A549 (cell line): ENCODE data around the gene AMN1. TPM values are rescaled to one million over a fixed set of nuclear protein-coding genes. Genes with fewer than 3 reads are reported as not detected.

Experiments
- ATAC-seq, 2 experiments: fragments of 200-7000 bp in 1 of 2; fragments of >200 bp in 1 of 2; cut with Nextera tagmentation in 1 of 2; cut with Tn5 transposase in 1 of 2; 3 replicates each; pipeline versions ENCODE4 v1.8.0 to v1.9.1; 2018 to 2020; ENCODE audit warnings: mild to moderate bottlenecking in 1 of 2, moderate library complexity in 1 of 2
- CTCF ChIA-PET: fragments of 300-600 bp; sonication (Branson Sonifier 250); formaldehyde crosslinking; extraction: SDS; loops from one replicate; lab custom pipeline; 2021; ENCODE audit warnings: antibody characterized with exemption, inconsistent platforms; lab: Yijun Ruan, JAX
- POLR2A ChIA-PET: fragments of 350-600 bp; formaldehyde crosslinking; extraction: SDS; loops from one replicate; lab custom pipeline; 2021; ENCODE audit warnings: antibody characterized with exemption, inconsistent platforms; lab: Yijun Ruan, JAX
- DNase-seq, 2 experiments: peaks; one replicate each; pipeline versions ENCODE4 v3.0.0 to v3.0.0-alpha.2; 2011 to 2016; ENCODE audit warnings: low read depth in 1 of 2, low spot score in 1 of 2
- FAIRE-seq: peaks from 2 replicates; lab custom pipeline; 2011; peaks lifted over from hg19 to GRCh38; lab: Jason Lieb, UNC
- H3K27ac ChIP-seq, 2 experiments: fragments of >200 bp; sonication (Bioruptor Twin); formaldehyde crosslinking; 3 replicates each; pipeline ENCODE4 v1.5.1; 2016 to 2017
- H3K4me1 ChIP-seq: fragments of >200 bp; sonication (Bioruptor Twin); formaldehyde crosslinking; 3 replicates; pipeline ENCODE4 v1.6.1; 2016
- H3K4me2 ChIP-seq: fragments of >200 bp; sonication (Bioruptor Twin); formaldehyde crosslinking; 3 replicates; pipeline ENCODE4 v1.6.1; 2016
- H3K4me3 ChIP-seq: fragments of >200 bp; sonication (Bioruptor Twin); formaldehyde crosslinking; 3 replicates; pipeline ENCODE4 v1.5.1; 2016
- H3K9me3 ChIP-seq: fragments of >200 bp; sonication (Bioruptor Twin); formaldehyde crosslinking; 3 replicates; pipeline ENCODE4 v1.6.1; 2016
- ATOH8 ChIP-seq: fragments of 250-450 bp; sonication (Bioruptor Pico); IDR thresholded peaks from 2 replicates; pipeline ENCODE4 v1.5.0; 2020; ENCODE audit warnings: low read depth, mild to moderate bottlenecking, moderate library complexity
- BHLHE40 ChIP-seq: IDR thresholded peaks from 2 replicates; pipeline ENCODE4 v1.6.1; 2012; ENCODE audit warnings: low read depth, low read length, inconsistent platforms
- CBX8 ChIP-seq: fragments of 200-600 bp; sonication (generic); IDR thresholded peaks from 2 replicates; pipeline ENCODE4 v1.6.1; 2016
- CEBPB ChIP-seq, 2 experiments: fragments of >200 bp in 1 of 2; sonication (Bioruptor Twin) in 1 of 2; formaldehyde crosslinking in 1 of 2; IDR thresholded peaks; 2 replicates each; pipeline ENCODE4 v1.6.1; 2012 to 2016
- EHMT2 ChIP-seq: fragments of 200-600 bp; sonication (generic); IDR thresholded peaks from 2 replicates; pipeline ENCODE4 v1.6.1; 2016; ENCODE audit warnings: antibody characterized with exemption, low read depth, mild to moderate bottlenecking, moderate library complexity
- FOXS1 ChIP-seq: fragments of 250-450 bp; sonication (Bioruptor Pico); IDR thresholded peaks from 2 replicates; pipeline ENCODE4 v1.5.0; 2020; ENCODE audit warnings: mild to moderate bottlenecking, moderate library complexity
- HDAC2 ChIP-seq: fragments of 200-600 bp; sonication (generic); IDR thresholded peaks from 2 replicates; pipeline ENCODE4 v1.6.1; 2016
- HES2 ChIP-seq: fragments of >200 bp; sonication (Bioruptor Twin); formaldehyde crosslinking; IDR thresholded peaks from 2 replicates; pipeline ENCODE4 v1.6.1; 2016
- HEYL ChIP-seq: fragments of 250-450 bp; sonication (Bioruptor Pico); IDR thresholded peaks from 2 replicates; pipeline ENCODE4 v1.8.0; 2021; ENCODE audit warnings: mild to moderate bottlenecking, moderate library complexity
- HOXB13 ChIP-seq: fragments of 250-450 bp; sonication (Bioruptor Pico); IDR thresholded peaks from 2 replicates; pipeline ENCODE4 v1.5.0; 2020; ENCODE audit warnings: low read depth, mild to moderate bottlenecking, moderate library complexity
- MAX ChIP-seq: IDR thresholded peaks from 2 replicates; pipeline ENCODE4 v1.6.1; 2012
- NFE2L2 ChIP-seq: fragments of 150-350 bp; conservative IDR thresholded peaks from 2 replicates; pipeline ENCODE4 v1.6.1; 2014; ENCODE audit warnings: low read length
- NPAS2 ChIP-seq: fragments of 250-450 bp; sonication (Bioruptor Pico); IDR thresholded peaks from 2 replicates; pipeline ENCODE4 v1.8.0; 2022; ENCODE audit warnings: mild to moderate bottlenecking, moderate library complexity, borderline replicate concordance
- NR3C1 ChIP-seq: fragments of >200 bp; sonication (Bioruptor Twin); formaldehyde crosslinking; IDR thresholded peaks from 3 replicates; pipeline ENCODE4 v1.6.1; 2017
- RNF2 ChIP-seq: fragments of 200-600 bp; sonication (generic); IDR thresholded peaks from 2 replicates; pipeline ENCODE4 v1.6.1; 2016; ENCODE audit warnings: low read depth, mild to moderate bottlenecking, antibody characterized with exemption, moderate library complexity, borderline replicate concordance
- SMC3 ChIP-seq: fragments of >200 bp; sonication (Bioruptor Twin); formaldehyde crosslinking; IDR thresholded peaks from 3 replicates; pipeline ENCODE4 v1.6.1; 2018; ENCODE audit warnings: inconsistent platforms
- SREBF2 ChIP-seq: fragments of 450-650 bp; IDR thresholded peaks from 2 replicates; pipeline ENCODE4 v1.6.1; 2014; ENCODE audit warnings: mild to moderate bottlenecking, moderate library complexity
- ZFP36 ChIP-seq: fragments of 450-650 bp; IDR thresholded peaks from 2 replicates; pipeline ENCODE4 v1.6.1; 2014; ENCODE audit warnings: borderline replicate concordance; ENCODE audit not compliant: partially characterized antibody
- ZSCAN20 ChIP-seq: fragments of 250-450 bp; sonication (Bioruptor Pico); IDR thresholded peaks from 2 replicates; pipeline ENCODE4 v1.8.0; 2022; ENCODE audit warnings: mild to moderate bottlenecking, moderate library complexity
- WGBS: methylation state at CpG from one replicate; pipeline ENCODE4 v1.1.6; 2017; ENCODE audit errors: missing lambda C conversion rate; 5-methylcytosine and 5-hydroxymethylcytosine counted together
- polyA plus RNA-seq, 4 experiments: library from polyadenylated mRNA; depleted of rRNA in 3 of 4; stranded (reverse); fragments of >200 nt; fragmentation: RNase III in 1 of 4; extraction: RNeasy Plus Mini Kit Qiagen cat#74134 plus additional on column Dnase treatment in 1 of 4; gene quantifications; 2 replicates in 3 of 4; 3 replicates in 1 of 4; pipeline ENCODE4 v1.2.3, GENCODE V29; 2011 to 2017

AMN1 gene
- polyA plus RNA-seq, 2 of the 4 experiments (the other 2 are of a cell fraction) = 18.5 to 53.3 TPM

GRCh38 chr12:31633464-31633863 lies 95.4 kb downstream of the AMN1 start:
- CTCF ChIA-PET = interaction anchor here (1.3 to 5.3 kb wide), 4 partner anchors 11 to 362 kb away, joined by 3 to 83 read pairs (median 6); no protein-coding TSS in a partner anchor
- no peak for DNase-seq
- TF ChIP-seq CEBPB (IDR thresholded peaks at IDR 0.05) (peak in 1 of 2 experiments; percentile 50; a peak in 1 of 4 replicates), NR3C1 (no peak)
- no peak for FAIRE-seq
- H3K27ac ChIP-seq = 0 out of 6 replicates have a peak overlapping the region, but pooled peaks of 1 of the 2 experiments have one; percentile 12
- ATAC-seq = no peak
- POLR2A ChIA-PET = no interaction called here
- peaks cover 10% of the 10 kb centered on the region for H3K4me1 ChIP-seq
- no peak overlapping the region for H3K4me2 ChIP-seq
- H3K4me3 ChIP-seq = no peak overlapping the region
- 93% methylated on average over 4 of the region's 4 CpGs for WGBS
- no peaks in the 10 kb centered on the region for H3K9me3 ChIP-seq

- Histone ChIP-seq H3K27ac (no peak overlapping the region), H3K4me2 (no peak overlapping the region), H3K4me1 (peaks cover 7% of the 10 kb centered on the region), H3K4me3 (no peak overlapping the region), H3K9me3 (no peaks in the 10 kb centered on the region)
- no peak for DNase-seq
- whole genome bisulfite sequencing = 97% methylated on average over 12 of the region's 12 CpGs
- no peak for ATAC-seq
- no peak for FAIRE-seq
- TF ChIP-seq NPAS2 (no peak), BHLHE40 (no peak)
- ChIA-PET POLR2A (no interaction called here), CTCF (interaction anchor here (0.6 to 5.3 kb wide), 7 partner anchors 9 to 360 kb away, joined by 3 to 83 read pairs (median 4); no protein-coding TSS in a partner anchor)
Observed at GRCh38 chr12:31631809-31632208, 97.0 kb downstream of the AMN1 start.

GRCh38 chr12:31631023-31631724 lies 97.6 kb downstream of the AMN1 start:
- ATAC-seq (no peak; a peak in 1 of 6 replicates), FAIRE-seq (no peak), DNase-seq (no peak)
- H3K9me3 ChIP-seq = no peaks in the 10 kb centered on the region
- peaks cover 2% of the 10 kb centered on the region for H3K4me1 ChIP-seq
- ChIA-PET CTCF (interaction anchor here (0.6 to 5.3 kb wide), 5 partner anchors 8 to 349 kb away, joined by 3 to 83 read pairs (median 5); no protein-coding TSS in a partner anchor), POLR2A (no interaction called here)
- 81% methylated on average over 6 of the region's 6 CpGs for WGBS
- H3K27ac ChIP-seq = peak overlapping the region in 1 of 2 experiments; percentile 34; a peak in 1 of 6 replicates
- no peak for TF ChIP-seq HDAC2
- no peak for TF ChIP-seq NFE2L2
- TF ChIP-seq ZSCAN20 (CRISPR knock-in tag) = no peak
- TF ChIP-seq SMC3 = no peak
- no peak for TF ChIP-seq RNF2
- TF ChIP-seq EHMT2 = no peak
- TF ChIP-seq HES2 = no peak
- TF ChIP-seq SREBF2 = no peak
- TF ChIP-seq HOXB13 (CRISPR knock-in tag) = no peak
- no peak for TF ChIP-seq FOXS1 (CRISPR knock-in tag)
- TF ChIP-seq HEYL (CRISPR knock-in tag) = no peak
- no peak for TF ChIP-seq CBX8
- TF ChIP-seq NR3C1 = no peak
- no peak for TF ChIP-seq ZFP36
- no peak for TF ChIP-seq MAX
- no peak for TF ChIP-seq ATOH8 (CRISPR knock-in tag)
- no peak overlapping the region for H3K4me3 ChIP-seq
- H3K4me2 ChIP-seq = no peak overlapping the region
